OCI-LY1 (cell line): Measurements from ENCODE around the gene SLC24A3.

Source experiments
- CTCF ChIP-seq: fragments of 200-600 bp; sonication (generic), shearing (Covaris generic); IDR thresholded peaks from 2 replicates; pipeline ENCODE4 v1.5.1; 2017; ENCODE audit warnings: mild to moderate bottlenecking, antibody characterized with exemption, low read length, moderate library complexity, mixed read lengths
- EZH2 ChIP-seq: fragments of 200-600 bp; sonication (generic), shearing (Covaris generic); IDR thresholded peaks from 2 replicates; pipeline ENCODE4 v1.8.0; 2017; ENCODE audit warnings: borderline replicate concordance, mixed run types, mild to moderate bottlenecking, antibody characterized with exemption, low read length, moderate library complexity, mixed read lengths

- TF ChIP-seq CTCF, result no peak
- no peak for TF ChIP-seq EZH2
Measured at GRCh38 chr20:19440660-19441527, 228.5 kb downstream of the SLC24A3 start.
